ENCODE measurements around the gene EEF1AKMT1.

GRCh38 chr13:20685092-20685491 lies 88.7 kb downstream of the EEF1AKMT1 start:
- TF ChIP-seq TARDBP (IDR thresholded peaks at IDR 0.05) (no peak), NFRKB (IDR thresholded peaks at IDR 0.05) (no peak), SUZ12 (IDR thresholded peaks at IDR 0.05) (no peak), FOXA1 (IDR thresholded peaks at IDR 0.05) (no peak), LEF1 (IDR thresholded peaks at IDR 0.05; ENCODE audit: borderline replicate concordance) (no peak), FOXK2 (IDR thresholded peaks at IDR 0.05) (no peak), ARNT (IDR thresholded peaks at IDR 0.05) (no peak)
